HepG2 (cell line): Measurements from ENCODE around the gene PGC. TPM values are rescaled to one million over a fixed set of nuclear protein-coding genes. Genes with fewer than 3 reads are reported as not detected.

Source experiments
- CHD2 ChIP-seq: IDR thresholded peaks from 2 replicates; pipeline ENCODE4 v1.6.1; 2011; ENCODE audit warnings: low read depth, low read length, improper control_type of control experiment
- KAT2B ChIP-seq: fragments of 150-350 bp; IDR thresholded peaks from 2 replicates; pipeline ENCODE4 v1.6.1; 2014; ENCODE audit warnings: low read depth, low read length, borderline replicate concordance
- MAFK ChIP-seq, 2 experiments: IDR thresholded peaks in 1 of 2; conservative IDR thresholded peaks in 1 of 2; 2 replicates each; pipeline ENCODE4 v1.6.1; 2011; ENCODE audit warnings: improper control_type of control experiment in 2 of 2, low read length in 2 of 2
- MTF2 ChIP-seq: sonication (generic); formaldehyde crosslinking; IDR thresholded peaks from 2 replicates; pipeline ENCODE4 v1.5.0; 2020; ENCODE audit warnings: missing genetic modification reagents, borderline replicate concordance
- MYPOP ChIP-seq: sonication (generic); formaldehyde crosslinking; IDR thresholded peaks from 2 replicates; pipeline ENCODE4 v1.8.1; 2023; ENCODE audit warnings: mild to moderate bottlenecking, moderate library complexity, missing genetic modification reagents
- NFE2L1 ChIP-seq: sonication (generic); formaldehyde crosslinking; IDR thresholded peaks from 2 replicates; pipeline ENCODE4 v1.4.0; 2020; ENCODE audit warnings: missing genetic modification reagents, mild to moderate bottlenecking, borderline replicate concordance
- NFIB ChIP-seq: sonication (generic); formaldehyde crosslinking; IDR thresholded peaks from 2 replicates; pipeline ENCODE4 v1.9.0; 2021; ENCODE audit warnings: missing genetic modification reagents, mild to moderate bottlenecking, borderline replicate concordance
- SMAD9 ChIP-seq: sonication (generic); formaldehyde crosslinking; IDR thresholded peaks from 2 replicates; pipeline ENCODE4 v1.5.1; 2020; ENCODE audit warnings: mild to moderate bottlenecking, missing genetic modification reagents
- TCF12 ChIP-seq, 2 experiments: fragments of 450-650 bp in 1 of 2; sonication (generic) in 1 of 2; formaldehyde crosslinking in 1 of 2; IDR thresholded peaks; 2 replicates each; pipeline versions ENCODE4 v1.6.1 to v1.8.0; 2017 to 2022; ENCODE audit warnings: antibody characterized with exemption in 1 of 2, mild to moderate bottlenecking in 1 of 2, missing genetic modification reagents in 1 of 2, moderate library complexity in 1 of 2
- ZNF318 ChIP-seq: sonication (generic); formaldehyde crosslinking; IDR thresholded peaks from 2 replicates; pipeline ENCODE4 v1.4.0; 2020; ENCODE audit warnings: mild to moderate bottlenecking, missing genetic modification reagents
- ZNF354B ChIP-seq: sonication (generic); formaldehyde crosslinking; IDR thresholded peaks from 2 replicates; pipeline ENCODE4 v1.8.0; 2022; ENCODE audit warnings: mild to moderate bottlenecking, missing genetic modification reagents
- ZNF431 ChIP-seq: sonication (generic); formaldehyde crosslinking; IDR thresholded peaks from 2 replicates; pipeline ENCODE4 v1.9.0; 2022; ENCODE audit warnings: missing genetic modification reagents, low read depth, mild to moderate bottlenecking, borderline replicate concordance
- ZSCAN29 ChIP-seq: sonication (generic); formaldehyde crosslinking; conservative IDR thresholded peaks from 2 replicates; pipeline ENCODE4 v1.4.0; 2020; ENCODE audit warnings: mild to moderate bottlenecking, missing genetic modification reagents
- polyA plus RNA-seq, 8 experiments: library from polyadenylated mRNA; depleted of rRNA in 3 of 8; stranded (reverse) in 7 of 8; unstranded in 1 of 8; fragments of >200 nt; fragmentation: Illumina TruSeq in 4 of 8; extraction: Trizol in 4 of 8; gene quantifications; 2 replicates each; pipeline versions ENCODE4 v1.2.1 to v1.2.3, GENCODE V29; 2011 to 2016; ENCODE audit warnings: low read depth in 4 of 8, missing spikeins in 1 of 8, mixed read lengths in 1 of 8; ENCODE audit not compliant: insufficient read depth in 1 of 8
- total RNA-seq, 5 experiments: library from RNA; depleted of rRNA; stranded (reverse); fragments of >200 nt; fragmentation: Illumina TruSeq; extraction: Trizol; gene quantifications; 2 replicates each; pipeline ENCODE4 v1.2.3, GENCODE V29; 2016; ENCODE audit warnings: low read depth in 1 of 5
- TF ChIP-seq, protein P1 (sequence below): sonication (generic); formaldehyde crosslinking; IDR thresholded peaks from 2 replicates; pipeline ENCODE4 v1.5.0; 2020; ENCODE audit warnings: mild to moderate bottlenecking, missing genetic modification reagents

Gene PGC
- total and polyA plus RNA-seq, 2 of the 13 experiments (the other 11 are each of a cell fraction or from before 2014, with no cell fraction given): 426 to 502 TPM

DNA sequence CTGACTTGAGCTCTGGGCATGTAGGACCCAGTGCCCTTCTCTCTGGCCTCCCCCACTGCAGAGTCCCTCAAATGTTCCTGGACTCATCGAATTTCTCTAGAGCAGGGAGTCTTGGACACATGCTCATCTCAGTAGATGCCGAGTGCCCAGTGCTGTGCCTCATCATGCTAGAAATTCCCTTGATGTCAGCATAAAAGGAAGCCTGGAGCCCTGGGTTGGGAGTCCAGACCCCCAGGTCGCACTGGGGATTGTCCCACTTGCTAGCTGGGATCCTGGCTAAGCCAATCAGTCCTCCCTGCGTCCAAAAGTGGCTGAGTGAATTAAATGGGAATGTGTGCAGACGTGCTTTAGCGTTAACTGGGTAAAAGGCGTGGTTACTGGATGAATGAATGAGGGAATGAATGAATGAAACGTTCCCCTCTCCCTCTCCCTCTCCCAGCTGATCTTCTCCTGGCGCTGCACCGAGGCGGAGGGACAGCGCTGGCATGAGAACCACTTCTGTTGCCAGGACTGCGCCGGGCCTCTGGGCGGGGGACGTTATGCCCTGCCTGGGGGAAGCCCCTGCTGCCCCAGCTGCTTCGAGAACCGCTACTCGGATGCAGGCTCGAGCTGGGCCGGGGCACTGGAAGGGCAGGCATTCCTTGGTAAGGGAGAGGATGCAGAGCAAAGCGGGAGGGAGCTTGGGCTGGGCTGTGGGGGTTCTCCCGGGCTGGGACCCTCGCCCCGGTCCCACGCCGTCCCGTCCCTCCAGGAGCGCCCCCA, 38.7 kb upstream of the PGC start (continued):
- TF ChIP-seq ZSCAN29: 0 out of 2 replicates have a peak, but pooled peaks have one; percentile 10
- no peak for TF ChIP-seq SMAD9 (CRISPR knock-in tag)
- TF ChIP-seq, protein P1, sequence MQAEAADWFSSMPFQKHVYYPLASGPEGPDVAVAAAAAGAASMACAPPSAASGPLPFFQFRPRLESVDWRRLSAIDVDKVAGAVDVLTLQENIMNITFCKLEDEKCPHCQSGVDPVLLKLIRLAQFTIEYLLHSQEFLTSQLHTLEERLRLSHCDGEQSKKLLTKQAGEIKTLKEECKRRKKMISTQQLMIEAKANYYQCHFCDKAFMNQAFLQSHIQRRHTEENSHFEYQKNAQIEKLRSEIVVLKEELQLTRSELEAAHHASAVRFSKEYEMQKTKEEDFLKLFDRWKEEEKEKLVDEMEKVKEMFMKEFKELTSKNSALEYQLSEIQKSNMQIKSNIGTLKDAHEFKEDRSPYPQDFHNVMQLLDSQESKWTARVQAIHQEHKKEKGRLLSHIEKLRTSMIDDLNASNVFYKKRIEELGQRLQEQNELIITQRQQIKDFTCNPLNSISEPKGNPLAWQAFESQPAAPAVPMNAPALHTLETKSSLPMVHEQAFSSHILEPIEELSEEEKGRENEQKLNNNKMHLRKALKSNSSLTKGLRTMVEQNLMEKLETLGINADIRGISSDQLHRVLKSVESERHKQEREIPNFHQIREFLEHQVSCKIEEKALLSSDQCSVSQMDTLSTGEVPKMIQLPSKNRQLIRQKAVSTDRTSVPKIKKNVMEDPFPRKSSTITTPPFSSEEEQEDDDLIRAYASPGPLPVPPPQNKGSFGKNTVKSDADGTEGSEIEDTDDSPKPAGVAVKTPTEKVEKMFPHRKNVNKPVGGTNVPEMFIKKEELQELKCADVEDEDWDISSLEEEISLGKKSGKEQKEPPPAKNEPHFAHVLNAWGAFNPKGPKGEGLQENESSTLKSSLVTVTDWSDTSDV (CRISPR knock-in tag): peak; percentile 48; the same call in 1 of the 2 replicates
- TF ChIP-seq NFIB (CRISPR knock-in tag): no peak
- TF ChIP-seq NFE2L1: 0 out of 2 replicates have a peak, but pooled peaks have one; percentile 39
- TF ChIP-seq MYPOP (CRISPR knock-in tag): 0 out of 2 replicates have a peak, but pooled peaks have one; percentile 1
- no peak for TF ChIP-seq TCF12 (IDR thresholded peaks at IDR 0.05)
- peak; percentile 44; the same call in 1 of the 2 replicates for TF ChIP-seq TCF12 (CRISPR knock-in tag; IDR thresholded peaks at IDR 0.05)
- TF ChIP-seq MAFK (conservative IDR thresholded peaks at IDR 0.05 in 1 of 2, IDR thresholded peaks at IDR 0.05 in 1 of 2; ENCODE audit: low read length in 2 of 2): peak; percentile 38 to 64; a peak in 3 of 4 replicates
- TF ChIP-seq MTF2: no peak
- TF ChIP-seq CHD2: 0 out of 2 replicates have a peak, but pooled peaks have one; percentile 11
- TF ChIP-seq ZNF318 (CRISPR knock-in tag): 0 out of 2 replicates have a peak, but pooled peaks have one; percentile 19
- TF ChIP-seq ZNF354B: peak; percentile 83; the same call in 1 of the 2 replicates
- TF ChIP-seq KAT2B: no peak
- TF ChIP-seq ZNF431 (CRISPR knock-in tag): 0 out of 2 replicates have a peak, but pooled peaks have one; percentile 11
- TF ChIP-seq, all 625 proteins: peak for 21
